Kidney glomerular epithelial cell (primary cell): ENCODE data around the gene PCDHGA8.
A peak's percentile ranks its signal among the peaks of the same experiment; 100 is the strongest.
"Not testable (repeated sequence)": the region's sequence is repeated elsewhere in the genome, so short reads cannot be mapped to it uniquely, and the experiment has no call there.

ENCODE experiments used
- DNase-seq: peaks from one replicate; lab custom pipeline; 2025; lab: John Stamatoyannopoulos, UW

The PCDHGA8 gene

GRCh38 chr5:141371572-141372475 lies 20.6 kb upstream of the PCDHGA8 start:
- no peak for DNase-seq

GRCh38 chr5:141373673-141374317 lies 18.6 kb upstream of the PCDHGA8 start, which contains the start of gene PCDHGA6:
Gene PCDHGA6 (plus strand): TSS chr5:141373891. CDS start chr5:141374084, 193 bp downstream.
- no peak for DNase-seq

DNA sequence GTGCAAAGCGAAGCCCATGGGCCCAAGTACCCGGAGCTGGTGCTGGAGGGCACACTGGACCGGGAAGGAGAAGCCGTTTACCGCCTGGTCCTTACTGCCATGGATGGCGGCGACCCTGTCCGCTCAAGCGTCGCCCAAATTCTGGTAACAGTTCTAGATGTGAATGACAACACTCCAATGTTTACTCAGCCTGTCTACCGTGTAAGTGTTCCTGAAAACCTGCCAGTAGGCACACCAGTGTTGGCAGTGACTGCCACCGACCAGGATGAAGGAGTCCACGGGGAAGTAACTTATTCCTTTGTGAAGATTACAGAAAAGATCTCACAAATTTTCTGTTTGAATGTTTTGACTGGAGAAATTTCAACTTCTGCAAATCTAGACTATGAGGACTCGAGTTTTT lies 17.8 kb upstream of the PCDHGA8 start:
- DNase-seq = no peak

GRCh38 chr5:141375444-141376155 lies 16.8 kb upstream of the PCDHGA8 start:
- not testable (repeated sequence) for DNase-seq

GRCh38 chr5:141382469-141383294 lies 9.8 kb upstream of the PCDHGA8 start, which contains the start of gene PCDHGA7:
Gene PCDHGA7 (plus strand): TSS chr5:141382742. CDS start chr5:141382900, 158 bp downstream.
- DNase-seq = no peak

DNA sequence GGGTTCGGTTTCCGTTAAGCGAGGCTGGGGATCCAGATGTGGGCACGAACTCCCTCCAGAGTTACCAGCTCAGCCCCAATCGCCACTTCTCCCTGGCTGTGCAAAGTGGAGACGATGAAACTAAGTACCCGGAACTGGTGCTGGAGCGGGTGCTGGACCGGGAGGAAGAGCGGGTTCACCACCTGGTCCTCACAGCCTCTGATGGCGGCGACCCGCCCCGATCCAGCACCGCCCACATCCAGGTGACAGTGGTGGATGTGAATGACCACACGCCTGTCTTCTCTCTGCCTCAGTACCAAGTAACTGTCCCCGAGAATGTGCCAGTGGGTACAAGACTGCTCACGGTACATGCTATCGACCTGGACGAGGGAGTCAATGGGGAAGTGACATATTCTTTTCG lies 9.1 kb upstream of the PCDHGA8 start:
- DNase-seq = no peak

DNA sequence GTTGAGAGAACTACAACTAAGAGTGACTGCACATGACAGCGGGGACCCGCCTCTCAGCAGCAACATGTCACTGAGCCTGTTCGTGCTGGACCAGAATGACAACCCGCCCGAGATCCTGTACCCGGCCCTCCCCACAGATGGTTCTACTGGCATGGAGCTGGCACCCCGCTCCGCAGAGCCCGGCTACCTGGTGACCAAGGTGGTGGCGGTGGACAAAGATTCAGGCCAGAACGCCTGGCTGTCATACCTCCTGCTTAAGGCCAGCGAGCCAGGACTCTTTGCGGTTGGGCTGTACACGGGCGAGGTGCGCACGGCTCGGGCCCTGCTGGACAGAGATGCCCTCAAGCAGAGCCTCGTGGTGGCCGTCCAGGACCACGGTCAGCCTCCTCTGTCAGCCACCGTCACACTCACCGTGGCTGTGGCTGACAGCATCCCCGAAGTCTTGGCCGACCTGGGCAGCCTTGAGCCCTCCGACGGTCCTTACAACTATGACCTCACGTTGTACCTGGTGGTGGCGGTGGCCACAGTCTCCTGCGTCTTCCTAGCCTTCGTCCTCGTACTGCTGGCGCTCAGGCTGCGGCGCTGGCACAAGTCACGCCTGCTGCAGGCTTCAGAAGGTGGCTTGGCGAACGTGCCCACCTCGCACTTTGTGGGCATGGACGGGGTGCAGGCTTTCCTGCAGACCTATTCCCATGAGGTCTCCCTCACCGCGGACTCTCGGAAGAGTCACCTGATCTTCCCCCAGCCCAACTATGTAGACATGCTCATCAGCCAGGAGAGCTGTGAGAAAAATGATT lies 7.8 kb upstream of the PCDHGA8 start:
- no peak for DNase-seq

DNA sequence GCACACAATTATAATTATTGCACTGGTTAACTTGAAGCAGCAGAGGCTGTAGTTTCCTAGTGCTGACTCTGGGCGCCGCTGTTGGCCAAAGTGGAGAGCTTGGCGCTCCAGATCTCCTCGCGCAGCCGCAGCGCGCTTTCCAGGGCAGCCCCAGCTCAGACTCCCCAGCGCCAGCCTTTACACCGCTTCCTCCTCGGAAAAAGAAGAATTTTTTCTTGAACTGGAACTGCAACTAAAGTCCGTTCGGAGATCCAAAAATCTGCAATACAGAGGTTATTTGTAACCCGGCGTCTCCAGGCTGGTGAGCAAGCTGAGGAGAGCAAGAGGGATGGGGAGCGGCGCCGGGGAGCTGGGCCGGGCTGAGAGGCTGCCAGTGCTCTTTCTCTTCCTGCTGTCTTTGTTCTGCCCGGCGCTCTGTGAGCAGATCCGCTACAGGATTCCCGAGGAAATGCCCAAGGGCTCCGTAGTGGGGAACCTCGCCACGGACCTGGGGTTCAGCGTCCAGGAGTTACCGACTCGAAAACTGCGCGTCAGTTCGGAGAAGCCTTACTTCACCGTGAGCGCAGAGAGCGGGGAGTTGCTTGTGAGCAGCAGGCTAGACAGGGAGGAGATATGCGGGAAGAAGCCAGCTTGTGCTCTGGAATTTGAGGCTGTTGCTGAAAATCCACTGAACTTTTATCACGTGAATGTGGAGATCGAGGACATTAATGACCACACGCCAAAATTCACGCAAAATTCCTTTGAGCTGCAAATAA lies 4.7 kb upstream of the PCDHGA8 start, which contains the start of gene PCDHGB4:
Gene PCDHGB4 (plus strand): TSS at position 142 of the 755 bp plus-strand sequence. CDS start 187 bp downstream, at position 329.
- DNase-seq = not testable (repeated sequence)

DNA sequence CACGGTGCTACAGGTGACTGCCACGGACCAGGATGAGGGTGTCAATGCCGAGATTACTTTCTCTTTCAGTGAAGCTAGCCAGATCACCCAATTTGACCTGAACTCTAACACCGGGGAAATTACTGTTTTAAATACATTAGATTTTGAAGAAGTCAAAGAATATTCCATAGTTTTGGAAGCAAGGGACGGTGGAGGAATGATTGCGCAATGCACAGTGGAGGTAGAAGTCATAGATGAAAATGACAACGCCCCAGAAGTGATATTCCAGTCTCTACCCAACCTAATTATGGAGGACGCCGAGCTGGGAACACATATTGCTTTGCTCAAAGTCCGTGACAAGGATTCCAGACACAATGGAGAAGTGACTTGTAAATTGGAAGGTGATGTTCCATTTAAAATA lies 3.8 kb upstream of the PCDHGA8 start:
- no peak for DNase-seq

DNA sequence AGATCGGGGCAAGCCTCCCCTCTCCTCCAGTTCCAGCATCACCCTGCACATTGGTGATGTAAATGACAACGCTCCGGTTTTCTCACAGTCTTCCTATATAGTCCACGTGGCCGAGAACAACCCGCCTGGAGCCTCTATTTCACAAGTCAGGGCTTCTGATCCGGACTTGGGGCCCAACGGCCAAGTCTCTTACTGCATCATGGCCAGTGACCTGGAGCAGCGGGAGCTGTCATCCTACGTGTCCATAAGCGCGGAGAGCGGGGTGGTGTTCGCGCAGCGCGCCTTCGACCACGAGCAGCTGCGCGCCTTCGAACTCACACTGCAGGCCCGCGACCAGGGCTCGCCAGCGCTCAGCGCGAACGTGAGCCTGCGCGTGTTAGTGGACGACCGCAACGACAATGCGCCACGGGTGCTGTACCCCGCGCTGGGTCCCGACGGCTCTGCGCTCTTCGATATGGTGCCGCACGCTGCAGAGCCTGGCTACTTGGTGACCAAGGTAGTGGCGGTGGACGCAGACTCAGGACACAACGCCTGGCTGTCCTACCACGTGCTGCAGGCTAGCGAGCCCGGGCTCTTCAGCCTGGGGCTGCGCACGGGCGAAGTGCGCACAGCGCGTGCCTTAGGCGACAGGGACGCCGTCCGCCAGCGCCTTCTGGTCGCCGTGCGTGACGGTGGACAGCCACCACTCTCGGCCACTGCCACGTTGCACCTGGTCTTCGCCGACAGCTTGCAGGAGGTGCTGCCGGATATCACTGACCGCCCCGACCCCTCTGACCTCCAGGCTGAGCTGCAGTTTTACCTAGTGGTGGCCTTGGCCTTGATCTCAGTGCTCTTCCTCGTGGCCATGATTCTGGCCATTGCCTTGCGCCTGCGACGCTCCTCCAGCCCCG lies 3.0 kb upstream of the PCDHGA8 start:
- DNase-seq = no peak

GRCh38 chr5:141393267-141393666 lies 834 bp downstream of the PCDHGA8 start:
- no peak for DNase-seq

- DNase-seq = not testable (repeated sequence)
Observed at GRCh38 chr5:141394401-141395187, 2.2 kb downstream of the PCDHGA8 start.

- DNase-seq = peak; percentile 44
Observed at GRCh38 chr5:141397756-141398551, 5.5 kb downstream of the PCDHGA8 start, which contains the start of gene PCDHGB5. Gene PCDHGB5 (plus strand): TSS chr5:141397947. CDS start chr5:141398128, 181 bp downstream.

DNA sequence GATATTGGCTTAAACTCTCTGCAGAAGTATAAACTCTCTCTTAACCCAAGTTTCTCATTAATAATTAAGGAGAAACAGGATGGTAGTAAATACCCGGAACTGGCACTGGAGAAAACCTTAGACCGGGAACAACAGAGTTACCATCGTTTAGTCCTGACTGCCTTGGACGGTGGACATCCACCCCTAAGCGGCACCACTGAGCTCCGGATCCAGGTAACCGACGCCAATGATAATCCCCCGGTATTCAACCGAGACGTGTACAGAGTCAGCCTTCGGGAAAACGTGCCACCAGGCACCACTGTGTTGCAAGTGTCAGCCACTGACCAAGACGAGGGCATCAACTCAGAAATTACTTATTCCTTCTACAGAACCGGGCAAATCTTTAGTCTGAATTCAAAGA lies 6.2 kb downstream of the PCDHGA8 start:
- DNase-seq = no peak

GRCh38 chr5:141399555-141400258 lies 7.3 kb downstream of the PCDHGA8 start:
- DNase-seq = no peak

DNA sequence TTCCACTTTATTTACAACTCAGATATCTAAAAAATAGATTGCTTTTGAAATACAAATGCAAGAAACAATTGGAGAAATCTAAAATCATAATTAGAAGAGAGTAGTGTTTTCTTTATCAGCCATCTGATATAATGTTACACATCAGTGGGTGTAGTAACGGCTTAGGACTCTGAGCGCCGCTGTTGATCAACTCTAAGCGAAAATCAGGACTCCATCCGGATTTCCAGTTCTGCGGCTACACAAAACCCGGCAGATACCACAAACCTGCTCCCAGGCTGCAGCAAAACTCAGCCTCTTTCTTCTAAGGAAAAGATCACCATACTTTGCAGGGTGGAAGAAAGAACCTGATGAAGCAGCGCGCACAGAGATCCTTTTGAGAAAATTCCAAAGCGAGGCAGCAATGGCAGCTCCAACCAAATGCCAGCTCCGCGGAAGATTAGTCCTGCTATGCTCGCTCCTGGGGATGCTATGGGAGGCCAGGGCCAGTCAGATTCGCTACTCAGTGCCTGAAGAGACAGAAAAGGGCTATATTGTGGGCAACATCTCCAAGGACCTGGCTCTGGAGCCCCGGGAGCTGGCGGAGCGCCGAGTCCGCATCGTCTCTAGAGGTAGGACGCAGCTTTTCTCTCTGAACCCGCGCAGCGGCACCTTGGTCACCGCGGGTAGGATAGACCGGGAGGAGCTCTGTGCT lies 10.3 kb downstream of the PCDHGA8 start, which contains the start of gene PCDHGA9:
Gene PCDHGA9 (plus strand): TSS at position 226 of the 691 bp plus-strand sequence. CDS start 175 bp downstream, at position 401.
- no peak for DNase-seq
